HepG2 (cell line): ENCODE results near the gene PCARE. TPM values are rescaled to one million over a fixed set of nuclear protein-coding genes. Genes with fewer than 3 reads are reported as not detected.
A peak's percentile ranks its signal among the peaks of the same experiment; 100 is the strongest.

Experiments
- ATAC-seq: fragments of 200-7000 bp; cut with Tn5 transposase; 3 replicates; pipeline ENCODE4 v1.9.1; 2020; ENCODE audit warnings: mild to moderate bottlenecking, moderate library complexity
- BruUV-seq: library from RNA; stranded (reverse); fragments of 400-500 nt; replicated peaks from 2 replicates; lab custom pipeline; 2021; lab: Mats Ljungman, UMichigan
- CTCF ChIA-PET: fragments of 300-600 bp; formaldehyde crosslinking; extraction: SDS; loops from one replicate; lab custom pipeline; 2021; ENCODE audit warnings: low total read pairs, inconsistent platforms, low intra/inter-chr PET ratio; lab: Yijun Ruan, JAX
- POLR2A ChIA-PET: fragments of 350-600 bp; sonication (Branson Sonifier 250); formaldehyde crosslinking; loops from one replicate; lab custom pipeline; 2020; ENCODE audit warnings: antibody characterized with exemption, inconsistent platforms; lab: Yijun Ruan, JAX
- DNase-seq: peaks from one replicate; pipeline ENCODE4 v3.0.0-alpha.2; 2015; ENCODE audit warnings: low spot score
- FAIRE-seq: peaks from 3 replicates; lab custom pipeline; 2011; peaks lifted over from hg19 to GRCh38; lab: Jason Lieb, UNC
- H2AFZ ChIP-seq: one replicate; pipeline ENCODE4 v1.6.1; 2011; ENCODE audit warnings: low read length, inconsistent platforms
- H3K27ac ChIP-seq: fragments of 300-600 bp; 3 replicates; pipeline ENCODE4 v1.8.0; 2011; ENCODE audit warnings: mixed run types, mild to moderate bottlenecking, mixed read lengths, low read length, inconsistent platforms; ENCODE audit not compliant: insufficient read depth; ENCODE audit errors: extremely low read length
- H3K27me3 ChIP-seq, 2 experiments: fragments of 200-600 bp in 1 of 2; 2 replicates in 1 of 2; 3 replicates in 1 of 2; pipeline versions ENCODE4 v1.6.0 to v1.8.0; 2011; ENCODE audit warnings: low read length in 2 of 2, mild to moderate bottlenecking in 2 of 2, moderate library complexity in 2 of 2, inconsistent platforms in 1 of 2; ENCODE audit not compliant: insufficient read depth in 2 of 2, control insufficient read depth in 1 of 2
- H3K36me3 ChIP-seq, 2 experiments: fragments of 200-600 bp in 1 of 2; replicated peaks in 1 of 2; 2 replicates in 1 of 2; 3 replicates in 1 of 2; pipeline versions ENCODE4 v1.5.1 to v1.8.0; 2011; ENCODE audit warnings: low read length in 2 of 2, inconsistent platforms in 1 of 2; ENCODE audit not compliant: insufficient read depth in 2 of 2, control insufficient read depth in 1 of 2
- H3K4me1 ChIP-seq: 2 replicates; pipeline ENCODE4 v1.5.1; 2012; ENCODE audit warnings: low read length, inconsistent platforms; ENCODE audit not compliant: insufficient read depth
- H3K4me2 ChIP-seq: 2 replicates; pipeline ENCODE4 v1.6.0; 2011; ENCODE audit warnings: low read depth, low read length, inconsistent platforms
- H3K4me3 ChIP-seq, 3 experiments: fragments of 200-600 bp in 1 of 3; sonication (generic), shearing (Covaris generic) in 1 of 3; replicated peaks in 1 of 3; 2 replicates each; pipeline ENCODE4 v1.5.1; 2011 to 2016; ENCODE audit warnings: low read length in 3 of 3, inconsistent platforms in 2 of 3, low read depth in 2 of 3, mild to moderate bottlenecking in 2 of 3, control low read depth in 1 of 3, mixed read lengths in 1 of 3; ENCODE audit not compliant: insufficient read depth in 1 of 3
- H3K79me2 ChIP-seq: one replicate; pipeline ENCODE4 v1.6.1; 2011; ENCODE audit warnings: low read length, inconsistent platforms; ENCODE audit not compliant: insufficient read depth
- H3K9ac ChIP-seq: 2 replicates; pipeline ENCODE4 v1.6.0; 2011; ENCODE audit warnings: mild to moderate bottlenecking, low read depth, low read length, inconsistent platforms; ENCODE audit not compliant: insufficient read depth
- H3K9me3 ChIP-seq: 2 replicates; pipeline ENCODE4 v1.5.1; 2012; ENCODE audit warnings: mild to moderate bottlenecking, low read length
- H4K20me1 ChIP-seq: 2 replicates; pipeline ENCODE4 v1.6.0; 2011; ENCODE audit warnings: inconsistent platforms, mild to moderate bottlenecking, low read length, moderate library complexity; ENCODE audit not compliant: insufficient read depth
- HNF4G ChIP-seq, 2 experiments: sonication (generic) in 1 of 2; formaldehyde crosslinking in 1 of 2; IDR thresholded peaks; 2 replicates each; pipeline versions ENCODE4 v1.4.0 to v1.6.1; 2011 to 2020; ENCODE audit warnings: borderline replicate concordance in 2 of 2, low read depth in 2 of 2, mild to moderate bottlenecking in 2 of 2, low read length in 1 of 2, missing genetic modification reagents in 1 of 2, moderate library complexity in 1 of 2
- HNRNPUL1 ChIP-seq: fragments of 200-400 bp; formaldehyde crosslinking; IDR thresholded peaks from 2 replicates; pipeline ENCODE4 v1.6.1; 2017; ENCODE audit warnings: low read depth, mild to moderate bottlenecking, low read length, moderate library complexity
- MAFG ChIP-seq: sonication (generic); formaldehyde crosslinking; IDR thresholded peaks from 2 replicates; pipeline ENCODE4 v1.5.1; 2020; ENCODE audit warnings: mild to moderate bottlenecking, missing genetic modification reagents
- POLR2A ChIP-seq, 2 experiments: IDR thresholded peaks; 2 replicates each; pipeline ENCODE4 v1.6.1; 2011; ENCODE audit warnings: low read depth in 2 of 2, low read length in 2 of 2, mild to moderate bottlenecking in 1 of 2, moderate library complexity in 1 of 2; ENCODE audit not compliant: insufficient read depth in 1 of 2
- ZNF432 ChIP-seq: sonication (generic); formaldehyde crosslinking; IDR thresholded peaks from 2 replicates; pipeline ENCODE4 v1.5.0; 2020; ENCODE audit warnings: missing genetic modification reagents, mild to moderate bottlenecking, borderline replicate concordance
- ZNF569 ChIP-seq: sonication (generic); formaldehyde crosslinking; IDR thresholded peaks from 2 replicates; pipeline ENCODE4 v1.5.0; 2020; ENCODE audit warnings: mild to moderate bottlenecking, missing genetic modification reagents, moderate library complexity, borderline replicate concordance
- ZNF674 ChIP-seq: sonication (generic); formaldehyde crosslinking; IDR thresholded peaks from 2 replicates; pipeline ENCODE4 v1.5.0; 2020; ENCODE audit warnings: low read depth, mild to moderate bottlenecking, missing genetic modification reagents
- WGBS: methylation state at CpG from one replicate; pipeline ENCODE4 v1.1.6; 2017; ENCODE audit warnings: low lambda C conversion rate; 5-methylcytosine and 5-hydroxymethylcytosine counted together
- in situ Hi-C: cut with HindIII; loops from 2 replicates; pipeline ENCODE4 v1.10.0; 2017; ENCODE audit warnings: low pct_unique_long_range_greater_than_20kb; ENCODE audit not compliant: extremely low pct_ligation_motif_present
- intact Hi-C: fragments of 100-400 bp; cut with micrococcal nuclease; formaldehyde crosslinking; loops from one replicate; pipeline ENCODE4 v1.10.0; 2022; ENCODE audit not compliant: unreplicated experiment
- polyA plus RNA-seq, 8 experiments: library from polyadenylated mRNA; depleted of rRNA in 3 of 8; stranded (reverse) in 7 of 8; unstranded in 1 of 8; fragments of >200 nt; fragmentation: Illumina TruSeq in 4 of 8; extraction: Trizol in 4 of 8; gene quantifications; 2 replicates each; pipeline versions ENCODE4 v1.2.1 to v1.2.3, GENCODE V29; 2011 to 2016; ENCODE audit warnings: low read depth in 4 of 8, missing spikeins in 1 of 8, mixed read lengths in 1 of 8; ENCODE audit not compliant: insufficient read depth in 1 of 8
- total RNA-seq, 5 experiments: library from RNA; depleted of rRNA; stranded (reverse); fragments of >200 nt; fragmentation: Illumina TruSeq; extraction: Trizol; gene quantifications; 2 replicates each; pipeline ENCODE4 v1.2.3, GENCODE V29; 2016; ENCODE audit warnings: low read depth in 1 of 5
- TF ChIP-seq, protein P1 (sequence below): sonication (generic); formaldehyde crosslinking; IDR thresholded peaks from 2 replicates; pipeline ENCODE4 v1.4.0; 2020; ENCODE audit warnings: missing genetic modification reagents, borderline replicate concordance
- TF ChIP-seq, protein P2 (sequence below): sonication (generic); formaldehyde crosslinking; IDR thresholded peaks from 2 replicates; pipeline ENCODE4 v1.4.0; 2020; ENCODE audit warnings: mild to moderate bottlenecking, missing genetic modification reagents, borderline replicate concordance
- TF ChIP-seq, protein P3 (sequence below): sonication (generic); formaldehyde crosslinking; IDR thresholded peaks from 2 replicates; pipeline ENCODE4 v1.5.1; 2020; ENCODE audit warnings: mild to moderate bottlenecking, missing genetic modification reagents, moderate library complexity
- TF ChIP-seq, protein P4 (sequence below): sonication (generic); formaldehyde crosslinking; IDR thresholded peaks from 2 replicates; pipeline ENCODE4 v1.5.0; 2020; ENCODE audit warnings: missing genetic modification reagents

PCARE gene
- total and polyA plus RNA-seq, 2 of the 13 experiments (the other 11 are each of a cell fraction or from before 2014, with no cell fraction given) = not detected

DNA sequence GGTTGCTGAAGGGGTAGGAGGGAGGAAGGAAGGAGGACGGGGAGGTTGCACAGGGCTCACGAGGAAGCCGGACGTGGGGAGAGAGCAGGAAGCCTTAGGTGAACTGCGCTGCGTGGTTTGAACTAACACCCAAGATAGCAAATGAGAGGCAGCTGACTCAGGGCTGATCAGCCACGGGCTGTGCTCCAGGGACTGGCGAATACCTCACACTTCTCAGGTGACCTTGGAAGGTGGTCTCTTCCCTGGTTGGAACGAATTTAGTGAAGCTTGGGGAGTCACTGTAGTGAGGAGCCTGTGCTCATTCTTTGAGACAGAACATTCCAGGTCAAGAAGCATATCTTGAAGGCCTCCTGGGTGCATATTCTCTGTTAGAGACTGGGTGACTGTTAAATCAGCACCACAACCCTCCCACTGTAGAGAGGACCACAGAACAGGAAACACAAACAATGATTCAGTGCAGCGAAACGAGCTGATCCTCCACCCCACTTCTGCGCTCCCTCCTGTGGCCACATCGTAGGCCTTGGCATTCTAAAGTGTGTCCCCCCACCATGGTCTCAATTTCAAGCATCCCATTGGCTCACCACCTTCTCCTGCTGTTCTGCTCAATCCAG is 59.4 kb downstream of the PCARE start:
- no peak overlapping the region for H3K27ac ChIP-seq
- H3K36me3 ChIP-seq = no peaks in the 10 kb centered on the region
- no peak overlapping the region for H3K9ac ChIP-seq
- no peaks in the 10 kb centered on the region for H3K9me3 ChIP-seq
- ChIA-PET CTCF (no interaction called here), POLR2A (no interaction called here)
- no peak overlapping the region for H3K4me3 ChIP-seq
- in situ Hi-C loops = no loop called here
- ATAC-seq = peak; percentile 47
- BruUV-seq = no TSS peak
- no peaks in the 10 kb centered on the region for H3K79me2 ChIP-seq
- H3K4me2 ChIP-seq = no peak overlapping the region
- 34% methylated on average over 13 of the region's 13 CpGs for WGBS
- no peaks in the 10 kb centered on the region for H3K4me1 ChIP-seq
- DNase-seq = no peak
- H2AFZ ChIP-seq = no peak overlapping the region
- intact Hi-C loops = no loop called here
- H4K20me1 ChIP-seq = no peaks in the 10 kb centered on the region; the same call in 1 of the 2 replicates
- H3K27me3 ChIP-seq = peaks cover 11 to 71% of the 10 kb centered on the region in 2 experiments
- no peak for FAIRE-seq
- no peak for TF ChIP-seq HNRNPUL1
- TF ChIP-seq MAFG (CRISPR knock-in tag) = no peak
- TF ChIP-seq ZNF674 (CRISPR knock-in tag) = no peak
- TF ChIP-seq, protein P1, sequence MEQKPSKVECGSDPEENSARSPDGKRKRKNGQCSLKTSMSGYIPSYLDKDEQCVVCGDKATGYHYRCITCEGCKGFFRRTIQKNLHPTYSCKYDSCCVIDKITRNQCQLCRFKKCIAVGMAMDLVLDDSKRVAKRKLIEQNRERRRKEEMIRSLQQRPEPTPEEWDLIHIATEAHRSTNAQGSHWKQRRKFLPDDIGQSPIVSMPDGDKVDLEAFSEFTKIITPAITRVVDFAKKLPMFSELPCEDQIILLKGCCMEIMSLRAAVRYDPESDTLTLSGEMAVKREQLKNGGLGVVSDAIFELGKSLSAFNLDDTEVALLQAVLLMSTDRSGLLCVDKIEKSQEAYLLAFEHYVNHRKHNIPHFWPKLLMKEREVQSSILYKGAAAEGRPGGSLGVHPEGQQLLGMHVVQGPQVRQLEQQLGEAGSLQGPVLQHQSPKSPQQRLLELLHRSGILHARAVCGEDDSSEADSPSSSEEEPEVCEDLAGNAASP = no peak
- TF ChIP-seq HNF4G (IDR thresholded peaks at IDR 0.05; ENCODE audit: borderline replicate concordance, low read depth, low read length) = no peak
- TF ChIP-seq HNF4G (CRISPR knock-in tag; IDR thresholded peaks at IDR 0.05; ENCODE audit: borderline replicate concordance, low read depth) = no peak
- TF ChIP-seq, protein P2, sequence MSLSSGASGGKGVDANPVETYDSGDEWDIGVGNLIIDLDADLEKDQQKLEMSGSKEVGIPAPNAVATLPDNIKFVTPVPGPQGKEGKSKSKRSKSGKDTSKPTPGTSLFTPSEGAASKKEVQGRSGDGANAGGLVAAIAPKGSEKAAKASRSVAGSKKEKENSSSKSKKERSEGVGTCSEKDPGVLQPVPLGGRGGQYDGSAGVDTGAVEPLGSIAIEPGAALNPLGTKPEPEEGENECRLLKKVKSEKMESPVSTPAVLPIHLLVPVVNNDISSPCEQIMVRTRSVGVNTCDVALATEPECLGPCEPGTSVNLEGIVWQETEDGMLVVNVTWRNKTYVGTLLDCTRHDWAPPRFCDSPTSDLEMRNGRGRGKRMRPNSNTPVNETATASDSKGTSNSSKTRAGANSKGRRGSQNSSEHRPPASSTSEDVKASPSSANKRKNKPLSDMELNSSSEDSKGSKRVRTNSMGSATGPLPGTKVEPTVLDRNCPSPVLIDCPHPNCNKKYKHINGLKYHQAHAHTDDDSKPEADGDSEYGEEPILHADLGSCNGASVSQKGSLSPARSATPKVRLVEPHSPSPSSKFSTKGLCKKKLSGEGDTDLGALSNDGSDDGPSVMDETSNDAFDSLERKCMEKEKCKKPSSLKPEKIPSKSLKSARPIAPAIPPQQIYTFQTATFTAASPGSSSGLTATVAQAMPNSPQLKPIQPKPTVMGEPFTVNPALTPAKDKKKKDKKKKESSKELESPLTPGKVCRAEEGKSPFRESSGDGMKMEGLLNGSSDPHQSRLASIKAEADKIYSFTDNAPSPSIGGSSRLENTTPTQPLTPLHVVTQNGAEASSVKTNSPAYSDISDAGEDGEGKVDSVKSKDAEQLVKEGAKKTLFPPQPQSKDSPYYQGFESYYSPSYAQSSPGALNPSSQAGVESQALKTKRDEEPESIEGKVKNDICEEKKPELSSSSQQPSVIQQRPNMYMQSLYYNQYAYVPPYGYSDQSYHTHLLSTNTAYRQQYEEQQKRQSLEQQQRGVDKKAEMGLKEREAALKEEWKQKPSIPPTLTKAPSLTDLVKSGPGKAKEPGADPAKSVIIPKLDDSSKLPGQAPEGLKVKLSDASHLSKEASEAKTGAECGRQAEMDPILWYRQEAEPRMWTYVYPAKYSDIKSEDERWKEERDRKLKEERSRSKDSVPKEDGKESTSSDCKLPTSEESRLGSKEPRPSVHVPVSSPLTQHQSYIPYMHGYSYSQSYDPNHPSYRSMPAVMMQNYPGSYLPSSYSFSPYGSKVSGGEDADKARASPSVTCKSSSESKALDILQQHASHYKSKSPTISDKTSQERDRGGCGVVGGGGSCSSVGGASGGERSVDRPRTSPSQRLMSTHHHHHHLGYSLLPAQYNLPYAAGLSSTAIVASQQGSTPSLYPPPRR (CRISPR knock-in tag) = no peak
- TF ChIP-seq ZNF432 (CRISPR knock-in tag) = no peak
- TF ChIP-seq, protein P3, sequence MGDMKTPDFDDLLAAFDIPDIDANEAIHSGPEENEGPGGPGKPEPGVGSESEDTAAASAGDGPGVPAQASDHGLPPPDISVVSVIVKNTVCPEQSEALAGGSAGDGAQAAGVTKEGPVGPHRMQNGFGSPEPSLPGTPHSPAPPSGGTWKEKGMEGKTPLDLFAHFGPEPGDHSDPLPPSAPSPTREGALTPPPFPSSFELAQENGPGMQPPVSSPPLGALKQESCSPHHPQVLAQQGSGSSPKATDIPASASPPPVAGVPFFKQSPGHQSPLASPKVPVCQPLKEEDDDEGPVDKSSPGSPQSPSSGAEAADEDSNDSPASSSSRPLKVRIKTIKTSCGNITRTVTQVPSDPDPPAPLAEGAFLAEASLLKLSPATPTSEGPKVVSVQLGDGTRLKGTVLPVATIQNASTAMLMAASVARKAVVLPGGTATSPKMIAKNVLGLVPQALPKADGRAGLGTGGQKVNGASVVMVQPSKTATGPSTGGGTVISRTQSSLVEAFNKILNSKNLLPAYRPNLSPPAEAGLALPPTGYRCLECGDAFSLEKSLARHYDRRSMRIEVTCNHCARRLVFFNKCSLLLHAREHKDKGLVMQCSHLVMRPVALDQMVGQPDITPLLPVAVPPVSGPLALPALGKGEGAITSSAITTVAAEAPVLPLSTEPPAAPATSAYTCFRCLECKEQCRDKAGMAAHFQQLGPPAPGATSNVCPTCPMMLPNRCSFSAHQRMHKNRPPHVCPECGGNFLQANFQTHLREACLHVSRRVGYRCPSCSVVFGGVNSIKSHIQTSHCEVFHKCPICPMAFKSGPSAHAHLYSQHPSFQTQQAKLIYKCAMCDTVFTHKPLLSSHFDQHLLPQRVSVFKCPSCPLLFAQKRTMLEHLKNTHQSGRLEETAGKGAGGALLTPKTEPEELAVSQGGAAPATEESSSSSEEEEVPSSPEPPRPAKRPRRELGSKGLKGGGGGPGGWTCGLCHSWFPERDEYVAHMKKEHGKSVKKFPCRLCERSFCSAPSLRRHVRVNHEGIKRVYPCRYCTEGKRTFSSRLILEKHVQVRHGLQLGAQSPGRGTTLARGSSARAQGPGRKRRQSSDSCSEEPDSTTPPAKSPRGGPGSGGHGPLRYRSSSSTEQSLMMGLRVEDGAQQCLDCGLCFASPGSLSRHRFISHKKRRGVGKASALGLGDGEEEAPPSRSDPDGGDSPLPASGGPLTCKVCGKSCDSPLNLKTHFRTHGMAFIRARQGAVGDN = no peak
- TF ChIP-seq ZNF569 = no peak
- TF ChIP-seq POLR2A (IDR thresholded peaks at IDR 0.05; ENCODE audit: insufficient read depth in 1 of 2, low read depth in 2 of 2, low read length in 2 of 2) = no peak
- TF ChIP-seq, protein P4, sequence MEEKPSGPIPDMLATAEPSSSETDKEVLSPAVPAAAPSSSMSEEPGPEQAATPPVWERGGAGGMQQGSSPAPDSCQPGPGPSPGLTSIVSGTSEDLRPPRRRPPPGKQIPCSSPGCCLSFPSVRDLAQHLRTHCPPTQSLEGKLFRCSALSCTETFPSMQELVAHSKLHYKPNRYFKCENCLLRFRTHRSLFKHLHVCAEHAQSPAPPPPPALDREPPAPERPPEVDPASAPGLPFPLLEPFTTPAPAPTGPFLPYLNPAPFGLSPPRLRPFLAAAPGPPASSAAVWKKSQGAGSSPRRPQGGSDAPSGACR (CRISPR knock-in tag) = no peak
